ENCODE results near the gene FRG2.
"Not testable (repeated sequence)": the region's sequence is repeated elsewhere in the genome, so short reads cannot be mapped to it uniquely, and the experiment has no call there.

GRCh38 chr4:189985651-189986243 lies 41.3 kb downstream of the FRG2 start:
- TF ChIP-seq POLR2A, CTCF (IDR thresholded peaks at IDR 0.05): not testable (repeated sequence)
